ENCODE data around the gene TTC24.
"Not testable (repeated sequence)": the region's sequence is repeated elsewhere in the genome, so short reads cannot be mapped to it uniquely, and the experiment has no call there.

Gene TTC24

GRCh38 chr1:156579472-156579871, at the start of gene TTC24:
Gene TTC24 (plus strand): TSS chr1:156579723. CDS start chr1:156581365, 1,642 bp downstream.
- DNase-seq (ENCODE audit: low read depth in 2 of 2, low spot score in 1 of 2), result no peak

GRCh38 chr1:156530006-156530405, 49.5 kb upstream of the TTC24 start:
- DNase-seq (ENCODE audit: low read depth in 2 of 2, low spot score in 1 of 2), result no peak

GRCh38 chr1:156532374-156532773, 47.1 kb upstream of the TTC24 start:
- DNase-seq (ENCODE audit: low read depth in 2 of 2, low spot score in 1 of 2), result no peak

- no peak for DNase-seq (ENCODE audit: low read depth in 2 of 2, low spot score in 1 of 2)
Measured at GRCh38 chr1:156533568-156534220, 45.8 kb upstream of the TTC24 start.

GRCh38 chr1:156534424-156535060, 45.0 kb upstream of the TTC24 start:
- no peak for DNase-seq (ENCODE audit: low read depth in 2 of 2, low spot score in 1 of 2)

GRCh38 chr1:156537027-156537426, 42.5 kb upstream of the TTC24 start:
- DNase-seq (ENCODE audit: low read depth in 2 of 2, low spot score in 1 of 2), result no peak

- DNase-seq (ENCODE audit: low read depth in 2 of 2, low spot score in 1 of 2), result no peak
Measured at GRCh38 chr1:156538711-156539440, 40.6 kb upstream of the TTC24 start.

- DNase-seq (ENCODE audit: low read depth in 2 of 2, low spot score in 1 of 2), result no peak
Measured at GRCh38 chr1:156539818-156540355, 39.6 kb upstream of the TTC24 start.

- DNase-seq (ENCODE audit: low read depth in 2 of 2, low spot score in 1 of 2), result no peak
Measured at GRCh38 chr1:156540955-156541354, 38.6 kb upstream of the TTC24 start.

- DNase-seq (ENCODE audit: low read depth in 2 of 2, low spot score in 1 of 2), result no peak
Measured at GRCh38 chr1:156543066-156543465, 36.5 kb upstream of the TTC24 start.

- DNase-seq (ENCODE audit: low read depth in 2 of 2, low spot score in 1 of 2), result no peak
Measured at GRCh38 chr1:156544592-156545102, 34.9 kb upstream of the TTC24 start.

- DNase-seq (ENCODE audit: low read depth in 2 of 2, low spot score in 1 of 2), result no peak
Measured at GRCh38 chr1:156546267-156546666, 33.3 kb upstream of the TTC24 start.

GRCh38 chr1:156547434-156547833, 32.1 kb upstream of the TTC24 start:
- DNase-seq (ENCODE audit: low read depth in 2 of 2, low spot score in 1 of 2), result no peak

- no peak for DNase-seq (ENCODE audit: low read depth in 2 of 2, low spot score in 1 of 2)
Measured at GRCh38 chr1:156547982-156548381, 31.5 kb upstream of the TTC24 start.

GRCh38 chr1:156549390-156549789, 30.1 kb upstream of the TTC24 start:
- DNase-seq (ENCODE audit: low read depth in 2 of 2, low spot score in 1 of 2), result no peak

- DNase-seq (ENCODE audit: low read depth in 2 of 2, low spot score in 1 of 2), result no peak
Measured at GRCh38 chr1:156549831-156550230, 29.7 kb upstream of the TTC24 start.

- DNase-seq (ENCODE audit: low read depth in 2 of 2, low spot score in 1 of 2), result no peak
Measured at GRCh38 chr1:156550346-156550745, 29.2 kb upstream of the TTC24 start.

GRCh38 chr1:156551066-156551643, 28.4 kb upstream of the TTC24 start:
- no peak for DNase-seq (ENCODE audit: low read depth in 2 of 2, low spot score in 1 of 2)

- no peak for DNase-seq (ENCODE audit: low read depth in 2 of 2, low spot score in 1 of 2)
Measured at GRCh38 chr1:156551869-156552268, 27.7 kb upstream of the TTC24 start.

GRCh38 chr1:156552518-156552917, 27.0 kb upstream of the TTC24 start:
- no peak for DNase-seq (ENCODE audit: low read depth in 2 of 2, low spot score in 1 of 2)

- DNase-seq (ENCODE audit: low read depth in 2 of 2, low spot score in 1 of 2), result not testable (repeated sequence)
Measured at GRCh38 chr1:156552937-156553336, 26.6 kb upstream of the TTC24 start.

Data from stimulated activated CD8-positive, alpha-beta memory T cell treated with anti-CD3 and anti-CD28 coated beads, Interleukin-4, amount 100 ng/mL, for 4 hours (primary cell).